HS-27A (cell line): ENCODE measurements around the gene TNS3.
"Not testable (repeated sequence)": the region's sequence is repeated elsewhere in the genome, so short reads cannot be mapped to it uniquely, and the experiment has no call there.

Experiments used
- DNase-seq: peaks from one replicate; pipeline ENCODE4 v3.0.0-alpha.2; 2012; ENCODE audit warnings: low read depth, missing footprints

The TNS3 gene

DNA sequence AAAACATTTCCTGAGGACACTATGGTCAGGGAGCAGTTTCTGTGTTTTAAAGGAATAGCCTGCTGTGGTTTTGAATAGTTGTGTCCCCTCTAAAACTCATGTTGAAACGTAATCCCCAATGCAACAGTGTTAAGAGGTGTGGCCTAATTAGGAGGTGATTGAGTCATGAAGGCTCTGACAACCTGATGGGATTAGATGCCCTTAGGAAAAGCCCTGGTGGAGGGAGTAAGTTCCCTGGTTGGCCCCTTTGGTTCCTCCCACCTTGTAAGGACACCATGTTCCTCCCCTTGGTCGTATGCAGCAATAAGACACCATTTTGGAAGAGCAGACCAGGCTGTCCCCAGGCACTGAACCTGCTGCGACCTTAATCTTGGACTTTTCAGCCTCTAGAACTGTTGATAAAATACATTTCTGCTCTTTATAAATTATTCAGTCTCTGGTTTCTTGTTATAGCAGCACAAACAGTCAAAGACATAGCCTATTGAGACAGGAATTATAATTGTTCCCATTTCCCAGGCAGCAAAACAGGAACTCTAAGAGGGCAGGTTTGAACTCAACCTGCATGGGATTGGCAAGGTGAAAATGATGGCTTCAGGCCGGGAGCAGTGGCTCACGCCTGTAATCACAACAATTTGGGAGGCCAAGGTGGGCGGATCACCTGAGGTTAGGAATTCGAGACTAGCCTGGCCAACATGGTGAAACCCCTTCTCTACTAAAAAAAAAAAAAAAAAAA, 20.5 kb upstream of the TNS3 start:
- no peak for DNase-seq

DNA sequence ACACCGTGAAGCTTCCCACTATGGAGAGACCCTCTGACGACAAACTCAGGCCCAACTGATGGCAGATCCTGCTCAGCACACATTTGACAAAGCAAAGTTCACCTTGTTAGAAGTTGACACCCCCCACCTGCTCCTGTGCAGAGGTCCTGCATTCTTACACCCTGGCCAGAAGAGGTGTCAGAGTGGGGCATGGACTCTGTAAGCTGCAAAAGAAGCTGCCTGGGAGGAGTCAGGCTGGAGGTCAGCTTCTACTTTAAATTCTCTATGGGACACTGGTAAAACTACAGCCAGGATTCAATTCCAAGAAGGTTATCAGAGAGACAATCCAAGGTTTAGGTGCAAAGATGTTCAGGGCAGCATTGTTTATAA, 20.0 kb upstream of the TNS3 start:
- no peak for DNase-seq

DNA sequence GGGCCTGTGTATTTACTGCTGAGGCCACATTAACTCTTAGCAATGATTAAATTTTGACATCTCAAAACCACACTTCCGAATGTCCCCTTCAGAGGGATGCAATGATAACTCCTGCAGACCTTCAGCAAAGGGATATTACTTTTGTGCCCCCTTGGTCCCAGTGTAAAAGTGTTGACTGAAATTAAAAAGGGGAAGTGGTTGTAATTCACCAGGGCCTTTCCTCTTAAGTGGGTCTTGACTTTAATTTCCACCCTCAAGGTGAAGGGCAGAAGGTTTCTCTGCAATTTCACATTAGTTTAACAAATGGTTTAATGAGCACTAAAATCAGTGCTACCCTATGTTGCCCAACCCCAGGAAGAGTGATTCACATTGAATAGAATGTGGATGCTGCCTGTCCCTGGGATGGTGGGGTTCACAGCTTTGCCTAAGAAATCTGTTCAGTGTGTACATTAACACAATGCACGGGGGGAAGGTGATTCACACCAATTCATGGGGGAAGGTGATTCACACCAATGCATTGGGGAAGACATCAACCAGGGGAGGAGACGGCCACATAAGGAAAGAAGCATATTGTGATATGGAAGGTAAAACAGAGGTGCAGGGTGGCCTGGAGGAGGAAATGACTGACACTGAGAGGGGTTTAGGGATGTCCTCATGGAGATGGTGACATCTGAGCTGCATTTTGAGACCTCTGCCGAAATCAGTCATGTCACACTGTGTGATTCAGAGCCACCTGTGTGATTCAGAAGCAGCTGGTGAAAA, 19.4 kb upstream of the TNS3 start:
- peak; percentile 69 for DNase-seq

- DNase-seq, result peak; percentile 52
These were observed 18.5 kb upstream of the TNS3 start for GRCh38 chr7:47600199-47601118.

DNA sequence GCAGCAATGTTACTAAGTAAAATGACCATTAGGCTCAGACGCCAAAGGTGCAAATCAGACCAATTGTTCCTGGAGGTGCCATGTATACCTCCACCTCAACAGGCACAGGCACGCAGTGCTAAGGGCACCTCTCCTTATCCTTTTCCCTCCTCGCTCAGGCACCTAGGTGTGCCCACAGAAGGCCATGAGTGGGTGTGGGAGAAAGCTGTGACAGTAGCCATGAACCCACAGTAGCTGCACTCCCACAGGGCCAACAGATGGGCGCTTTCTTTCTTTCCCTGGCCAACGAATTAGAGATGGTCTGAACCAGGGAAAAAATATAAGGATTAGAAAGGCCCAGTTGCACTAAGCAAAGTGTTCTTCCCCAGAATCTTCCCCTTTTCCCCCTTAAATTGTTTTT, 15.5 kb upstream of the TNS3 start:
- no peak for DNase-seq

GRCh38 chr7:47596502-47597202, 14.7 kb upstream of the TNS3 start:
- no peak for DNase-seq

DNA sequence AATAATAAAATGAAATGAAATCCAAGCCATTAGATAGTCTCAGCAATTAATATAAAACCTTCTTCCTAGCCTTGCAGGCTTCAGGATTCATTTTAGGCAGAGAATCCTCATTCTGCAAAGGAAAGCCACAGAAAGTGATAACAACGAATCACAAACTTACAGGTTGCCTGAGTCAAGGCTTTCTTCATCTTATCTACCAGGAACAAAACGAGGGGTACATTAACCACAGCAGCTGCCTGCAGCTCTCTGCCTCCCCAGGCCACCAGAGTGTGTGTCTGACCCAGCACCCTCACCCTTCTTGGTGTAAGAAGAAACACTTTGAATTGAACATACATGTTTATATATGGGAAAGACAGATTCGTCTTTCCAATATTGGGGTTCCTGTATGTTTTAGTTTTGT, 12.5 kb upstream of the TNS3 start:
- DNase-seq, result no peak

- no peak for DNase-seq
These were observed 10.0 kb upstream of the TNS3 start for GRCh38 chr7:47591655-47592572.

DNA sequence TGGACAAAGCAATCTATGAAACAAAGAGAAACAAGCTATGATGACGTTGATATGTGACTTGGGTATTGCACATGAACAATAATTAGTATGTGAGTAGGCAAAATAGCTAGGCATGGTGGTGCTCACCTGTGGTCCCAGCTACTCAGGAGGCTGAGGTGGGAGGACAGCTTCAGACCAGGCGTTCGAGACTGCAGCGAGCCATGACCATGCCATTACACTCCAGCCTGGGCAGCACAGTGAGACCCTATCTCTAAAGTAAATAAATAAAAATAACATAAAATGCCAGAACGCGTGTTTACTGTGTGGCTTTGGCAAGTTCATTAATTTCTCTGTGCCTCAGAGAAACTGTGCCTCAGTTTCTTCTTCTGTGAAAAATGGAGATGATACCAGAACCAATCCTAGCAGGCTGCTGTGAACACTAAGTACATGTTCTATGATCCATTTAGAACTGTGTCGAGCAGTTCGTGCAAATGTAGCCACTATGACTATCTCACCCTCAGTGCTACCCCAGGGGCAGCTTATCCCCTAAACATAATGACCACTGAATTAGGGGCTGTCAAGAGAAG, 9.3 kb upstream of the TNS3 start:
- DNase-seq, result no peak

DNA sequence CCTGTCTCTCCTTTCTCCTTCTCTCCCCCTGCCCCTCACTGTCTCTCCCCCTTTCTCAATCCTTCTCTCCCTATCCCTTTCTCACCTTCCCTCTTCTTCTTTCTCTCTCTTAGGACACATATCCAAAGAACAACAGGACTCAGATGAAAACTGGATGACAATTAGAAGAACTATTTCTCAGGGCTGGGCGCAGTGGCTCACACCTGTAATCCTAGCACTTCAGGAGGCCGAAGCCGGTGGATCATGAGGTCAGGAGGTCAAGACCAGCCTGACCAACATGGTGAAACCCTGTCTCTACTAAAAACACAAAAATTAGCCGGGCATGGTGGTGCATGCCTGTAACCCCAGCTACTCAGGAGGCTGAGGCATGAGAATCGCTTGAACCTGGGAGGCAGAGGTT, 8.3 kb upstream of the TNS3 start:
- not testable (repeated sequence) for DNase-seq

DNA sequence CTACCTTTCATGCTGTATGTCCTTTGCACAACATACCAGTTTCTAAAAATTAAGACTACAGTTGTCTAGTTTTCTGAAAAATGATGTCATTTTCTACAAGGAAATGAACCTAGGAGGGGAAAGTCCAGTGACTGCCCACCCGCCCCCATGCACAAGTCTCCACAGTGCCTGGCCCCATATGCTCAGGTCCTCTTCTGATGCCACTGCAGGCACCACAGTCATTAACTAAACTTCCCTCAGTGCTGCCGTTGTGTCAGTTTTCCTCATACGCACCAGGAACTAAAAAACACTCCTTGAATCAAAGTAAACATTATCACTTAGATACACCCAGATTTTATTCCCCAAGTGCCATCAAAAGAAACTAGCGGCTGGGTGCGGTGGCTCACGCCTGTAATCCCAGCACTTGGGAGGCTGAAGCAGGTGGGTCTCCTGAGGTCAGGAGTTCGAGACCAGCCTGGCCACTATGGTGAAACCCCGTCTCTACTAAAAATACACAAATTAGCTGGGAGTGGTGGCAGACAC, 6.9 kb upstream of the TNS3 start:
- no peak for DNase-seq

GRCh38 chr7:47587976-47588375, 6.1 kb upstream of the TNS3 start:
- no peak for DNase-seq

- no peak for DNase-seq
These were observed 5.4 kb upstream of the TNS3 start for GRCh38 chr7:47587351-47587750.

GRCh38 chr7:47586925-47587324, 5.0 kb upstream of the TNS3 start:
- DNase-seq, result no peak

DNA sequence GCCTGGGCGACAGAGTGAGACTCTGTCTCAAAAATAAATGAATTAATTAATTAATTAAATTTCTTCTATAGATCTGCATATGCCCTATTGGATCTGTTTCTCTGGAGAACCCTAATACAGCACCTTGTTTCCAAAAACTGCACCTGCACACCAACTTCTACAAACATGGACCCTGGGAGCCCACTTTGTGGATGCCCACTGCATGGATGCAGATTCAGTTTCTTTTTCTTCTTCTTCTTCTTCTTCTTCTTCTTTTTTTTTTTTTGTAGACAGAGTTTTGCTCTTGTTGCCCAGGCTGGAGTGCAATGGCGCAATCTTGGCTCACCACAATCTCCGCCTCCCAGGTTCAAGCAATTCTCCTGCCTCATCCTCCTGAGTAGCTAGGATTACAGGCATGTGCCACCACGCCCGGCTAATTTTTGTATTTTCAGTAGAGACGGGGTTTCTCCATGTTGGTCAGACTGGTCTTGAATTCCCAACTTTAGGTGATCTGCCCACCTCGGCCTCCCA, 4.3 kb upstream of the TNS3 start:
- DNase-seq, result not testable (repeated sequence)

DNA sequence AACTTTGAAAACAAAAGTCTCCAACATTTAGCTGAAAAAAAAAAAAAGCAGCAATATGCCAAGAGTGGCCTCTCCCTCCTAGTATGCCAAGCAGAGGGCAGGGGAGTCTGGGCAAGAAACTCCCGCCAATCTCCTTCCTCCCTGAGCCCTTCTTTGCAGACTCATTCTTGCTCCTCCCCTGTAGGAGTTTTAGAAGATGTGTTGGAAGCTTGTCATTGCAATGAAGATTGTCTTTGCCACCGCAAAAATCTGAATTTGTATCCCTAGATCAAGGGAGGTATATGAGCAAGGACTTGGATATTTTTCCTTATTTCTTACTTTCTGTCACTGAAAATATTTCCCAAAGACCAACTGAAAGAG, 2.6 kb upstream of the TNS3 start:
- DNase-seq, result no peak

DNA sequence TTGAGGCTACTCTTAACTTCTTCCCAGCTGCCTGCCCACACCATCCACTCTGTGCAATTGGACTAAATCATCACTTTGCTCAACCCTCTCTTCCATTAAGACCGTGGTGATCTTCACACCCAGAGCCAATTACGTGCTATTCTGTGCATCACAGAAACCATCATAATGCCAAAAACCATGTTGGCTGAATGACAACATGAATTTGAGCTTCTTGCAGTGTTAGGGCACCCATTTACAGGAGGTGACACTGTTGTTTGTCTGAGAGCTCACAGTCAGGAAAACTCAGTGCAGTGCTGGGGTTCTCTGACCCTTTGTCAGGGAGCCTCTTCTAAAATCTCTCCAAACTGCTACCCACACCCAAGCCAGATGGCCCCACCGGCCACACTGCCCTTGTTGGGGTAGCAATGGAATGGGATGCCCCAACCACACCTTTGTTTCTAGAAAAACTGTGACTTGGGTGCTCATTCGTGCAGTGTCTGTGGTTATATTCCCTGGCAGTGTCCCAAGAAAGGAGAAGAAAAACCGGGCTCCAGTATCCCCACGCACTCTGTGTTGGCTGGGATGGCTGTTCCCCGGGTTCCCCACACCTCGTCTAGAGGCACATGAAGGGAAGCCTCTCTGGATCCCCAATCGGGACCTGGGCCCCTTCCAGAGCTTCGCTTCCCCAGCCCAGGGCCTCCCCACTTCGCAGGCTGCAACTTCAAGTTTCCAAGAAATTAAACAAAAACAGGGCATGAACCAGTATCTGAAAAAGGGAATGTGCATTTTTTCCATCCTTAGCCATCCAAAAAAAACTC, 2.0 kb upstream of the TNS3 start:
- DNase-seq, result no peak

- no peak for DNase-seq
These were observed 1.1 kb upstream of the TNS3 start for GRCh38 chr7:47582764-47583738.
